GM21526 (cell line): Measurements from ENCODE around the gene ZBED2.
"Not testable (repeated sequence)": the region's sequence is repeated elsewhere in the genome, so short reads cannot be mapped to it uniquely, and the experiment has no call there.

Experiments
- ATAC-seq: cut with Tn5 transposase; IDR thresholded peaks from one replicate; pipeline ENCODE4 v1.9.1; 2021; ENCODE audit warnings: moderate library complexity; ENCODE audit not compliant: unreplicated experiment, low FRiP score

Gene ZBED2, protein sequence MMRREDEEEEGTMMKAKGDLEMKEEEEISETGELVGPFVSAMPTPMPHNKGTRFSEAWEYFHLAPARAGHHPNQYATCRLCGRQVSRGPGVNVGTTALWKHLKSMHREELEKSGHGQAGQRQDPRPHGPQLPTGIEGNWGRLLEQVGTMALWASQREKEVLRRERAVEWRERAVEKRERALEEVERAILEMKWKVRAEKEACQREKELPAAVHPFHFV

GRCh38 chr3:111595232-111595631, at the start of gene ZBED2:
Gene ZBED2, minus strand, starts transcription at chr3:111595346. Its CDS starts 1,145 bp downstream, at chr3:111594201.
- ATAC-seq = peak; percentile 64

DNA sequence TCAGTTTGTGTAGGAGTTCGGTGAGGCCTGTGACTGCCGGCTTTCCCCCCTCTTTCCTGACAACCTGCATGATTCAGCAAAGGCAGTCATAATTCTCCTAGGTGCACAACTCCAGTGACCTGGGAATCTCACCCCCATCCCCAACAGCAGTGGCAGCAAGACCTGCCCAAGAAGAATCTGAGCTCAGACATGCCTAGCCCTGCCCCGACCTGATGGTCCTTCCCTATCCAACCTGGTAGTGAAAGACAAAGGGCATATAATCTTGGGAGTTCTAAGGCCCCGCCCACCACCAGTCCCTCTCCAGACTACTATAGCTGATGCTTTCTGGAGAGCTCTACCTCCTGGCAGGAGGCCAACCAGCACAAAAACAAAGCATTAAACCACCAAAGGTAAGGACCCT, 44.2 kb upstream of the ZBED2 start:
- no peak for ATAC-seq

- ATAC-seq = no peak
Observed at GRCh38 chr3:111636366-111636885, 41.3 kb upstream of the ZBED2 start.

DNA sequence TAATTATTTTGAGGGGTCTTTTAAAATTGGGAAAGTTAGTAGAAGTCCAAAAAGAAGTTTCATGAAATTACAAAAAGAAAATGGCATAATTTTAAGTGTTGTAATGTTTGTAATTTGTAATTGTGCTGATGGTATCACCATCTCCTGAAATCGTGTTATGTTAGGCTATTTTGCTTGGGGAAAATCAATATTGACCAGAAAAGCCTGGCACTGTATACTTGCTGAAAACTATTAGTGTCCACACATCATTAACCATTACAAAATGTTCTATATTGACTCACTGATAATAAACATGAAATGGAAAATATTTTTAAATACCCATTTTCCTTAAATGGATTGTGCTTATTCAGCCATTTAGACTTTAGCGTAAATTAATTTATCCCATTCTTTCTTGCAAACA, 40.3 kb upstream of the ZBED2 start:
- ATAC-seq = no peak

- not testable (repeated sequence) for ATAC-seq
Observed at GRCh38 chr3:111630638-111631037, 35.5 kb upstream of the ZBED2 start.

DNA sequence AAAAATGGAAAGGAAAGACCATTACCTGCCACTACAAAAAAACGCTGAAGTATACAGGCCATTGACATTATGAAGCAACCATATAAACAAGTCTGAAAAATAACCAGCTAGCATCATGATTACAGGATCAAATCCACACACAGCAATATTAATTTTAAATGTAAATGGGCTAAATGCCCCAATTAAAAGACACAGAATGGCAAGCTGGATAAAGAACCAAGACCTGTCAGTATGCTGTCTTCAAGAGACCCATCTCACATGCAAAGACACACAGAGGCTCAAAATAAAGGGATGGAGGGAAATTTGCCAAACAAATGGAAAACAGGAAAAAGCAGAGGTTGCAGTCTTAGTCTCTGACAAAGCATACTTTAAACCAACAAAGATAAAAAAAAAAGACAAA, 33.9 kb upstream of the ZBED2 start:
- not testable (repeated sequence) for ATAC-seq

DNA sequence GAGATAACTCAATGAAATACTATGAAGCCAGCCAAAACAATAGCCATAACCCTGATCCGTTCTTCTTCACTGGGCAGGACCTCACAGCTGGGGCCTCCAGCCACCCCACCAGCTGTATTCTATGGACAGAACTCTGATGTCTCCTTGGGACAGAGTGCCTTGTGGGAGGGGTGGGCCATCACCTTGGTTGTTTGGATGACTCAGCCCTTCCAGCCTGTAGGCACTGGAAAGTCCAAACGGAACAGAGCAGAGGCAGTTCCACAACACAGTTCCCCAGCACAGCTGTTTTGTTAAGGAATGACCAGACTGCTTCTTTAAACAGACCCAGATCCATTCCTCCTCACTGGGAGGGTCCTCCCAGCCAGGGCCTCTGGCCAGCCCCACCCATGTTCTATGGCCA, 31.9 kb upstream of the ZBED2 start:
- no peak for ATAC-seq

GRCh38 chr3:111621535-111621934, 26.4 kb upstream of the ZBED2 start:
- no peak for ATAC-seq

DNA sequence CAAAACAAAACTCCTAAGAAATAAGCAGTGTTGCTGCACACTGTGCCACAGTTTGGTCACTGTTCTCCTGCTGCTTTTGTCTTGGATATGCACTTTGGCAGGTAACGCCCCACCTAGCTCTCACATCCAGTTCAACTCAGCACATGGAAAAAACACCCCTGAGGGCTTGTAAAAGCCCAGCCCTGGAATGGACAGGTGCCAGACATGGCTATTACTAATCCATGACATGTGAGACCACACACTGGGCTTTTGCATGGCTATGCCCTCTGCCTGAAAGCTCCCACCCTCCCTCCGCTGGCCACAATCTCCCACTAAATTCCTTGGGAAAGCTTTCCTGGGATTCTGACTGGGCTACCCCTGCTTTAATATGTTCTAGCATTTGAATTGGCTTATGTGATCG, 24.7 kb upstream of the ZBED2 start:
- ATAC-seq = no peak

GRCh38 chr3:111618945-111619344, 23.8 kb upstream of the ZBED2 start:
- ATAC-seq = no peak

GRCh38 chr3:111617912-111618601, 22.9 kb upstream of the ZBED2 start:
- no peak for ATAC-seq

GRCh38 chr3:111617406-111617805, 22.3 kb upstream of the ZBED2 start:
- no peak for ATAC-seq

GRCh38 chr3:111616417-111617105, 21.4 kb upstream of the ZBED2 start:
- peak; percentile 80 for ATAC-seq

- no peak for ATAC-seq
Observed at GRCh38 chr3:111615880-111616279, 20.7 kb upstream of the ZBED2 start.

DNA sequence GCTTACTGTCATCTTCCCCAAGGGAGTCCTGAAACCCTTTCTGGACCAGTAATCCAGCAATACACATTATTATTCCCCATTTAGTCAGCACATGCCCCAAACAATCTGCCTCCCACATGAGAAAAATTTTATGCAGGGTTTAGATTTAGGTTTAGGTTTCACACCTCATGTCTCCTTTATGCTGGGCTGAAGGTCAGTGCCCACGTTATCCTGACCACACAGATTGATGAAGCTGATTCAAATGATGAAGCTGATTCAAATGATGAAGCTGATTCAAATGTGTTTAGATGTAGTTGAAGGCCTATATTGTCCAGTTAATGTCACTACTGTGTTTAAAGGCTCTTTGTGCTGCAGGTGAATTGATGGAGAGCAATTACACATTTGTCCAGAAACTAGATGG, 18.1 kb upstream of the ZBED2 start:
- no peak for ATAC-seq

GRCh38 chr3:111610612-111611054, 15.5 kb upstream of the ZBED2 start:
- ATAC-seq = peak; percentile 6

GRCh38 chr3:111610189-111610588, 15.0 kb upstream of the ZBED2 start:
- ATAC-seq = peak; percentile 89

- ATAC-seq = no peak
Observed at GRCh38 chr3:111609700-111610099, 14.6 kb upstream of the ZBED2 start.

DNA sequence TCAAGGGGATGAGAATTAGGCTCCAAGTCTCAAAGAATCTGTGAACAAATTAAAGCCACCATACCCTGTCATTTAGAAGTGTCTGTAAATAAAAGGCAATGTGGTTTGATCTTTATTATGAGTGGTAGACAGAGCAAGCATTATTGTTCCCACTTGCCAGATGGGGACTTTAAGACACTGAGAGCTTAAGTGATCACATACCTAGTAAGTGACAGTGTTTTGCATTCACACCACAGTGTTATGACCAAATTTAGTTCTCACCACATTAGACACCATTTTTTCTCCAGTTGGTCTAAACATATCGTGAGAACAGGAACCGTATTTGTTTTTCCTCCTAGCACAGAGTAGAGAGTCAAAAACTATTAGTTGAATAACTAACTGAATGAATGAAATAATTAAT, 13.2 kb upstream of the ZBED2 start:
- ATAC-seq = no peak

- ATAC-seq = no peak
Observed at GRCh38 chr3:111607240-111607920, 12.2 kb upstream of the ZBED2 start.

DNA sequence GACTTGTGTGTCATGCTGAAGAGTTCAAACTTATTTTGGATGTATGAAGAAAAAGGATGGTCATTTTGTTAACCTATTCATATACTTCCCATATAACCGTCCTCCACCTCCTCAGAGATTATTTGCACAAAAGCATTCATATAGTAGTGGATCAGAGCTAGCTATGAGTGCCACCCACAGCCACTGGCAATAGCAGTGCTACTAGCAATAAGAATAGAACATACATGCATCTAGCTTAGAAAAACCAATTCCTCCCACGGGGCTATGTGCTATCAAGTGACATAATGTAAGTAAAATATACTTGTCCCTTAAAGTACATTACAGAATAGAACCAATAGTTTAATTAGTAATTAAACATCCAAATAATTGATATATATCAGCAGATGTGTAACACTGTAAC, 10.3 kb upstream of the ZBED2 start:
- no peak for ATAC-seq
